GM18526 (cell line): Measurements from ENCODE around the gene ALCAM.

Source experiments
- POLR2A ChIP-seq: IDR thresholded peaks from 3 replicates; pipeline ENCODE4 v1.6.1; 2011; ENCODE audit not compliant: insufficient read length; ENCODE audit errors: extremely low read depth

ALCAM gene

DNA sequence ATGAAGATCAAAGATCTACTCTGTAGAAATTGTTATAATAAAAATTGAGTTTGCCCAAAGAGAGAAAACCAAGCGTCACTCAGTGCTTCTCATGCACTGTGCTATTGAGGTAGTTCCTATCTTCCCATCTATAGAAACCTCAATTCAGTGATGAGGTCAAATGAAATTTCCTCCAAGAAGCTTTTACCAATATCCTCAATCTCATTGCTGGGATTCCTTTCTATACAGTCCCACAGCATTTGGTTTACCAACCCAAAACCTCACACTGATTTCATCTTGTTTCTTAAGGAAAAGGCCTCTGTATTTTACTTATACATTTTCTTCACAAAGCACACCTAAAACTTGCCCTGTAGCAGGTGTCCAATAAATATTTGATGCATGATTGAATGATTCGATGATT is 147.2 kb downstream of the ALCAM start:
- no peak for TF ChIP-seq POLR2A

DNA sequence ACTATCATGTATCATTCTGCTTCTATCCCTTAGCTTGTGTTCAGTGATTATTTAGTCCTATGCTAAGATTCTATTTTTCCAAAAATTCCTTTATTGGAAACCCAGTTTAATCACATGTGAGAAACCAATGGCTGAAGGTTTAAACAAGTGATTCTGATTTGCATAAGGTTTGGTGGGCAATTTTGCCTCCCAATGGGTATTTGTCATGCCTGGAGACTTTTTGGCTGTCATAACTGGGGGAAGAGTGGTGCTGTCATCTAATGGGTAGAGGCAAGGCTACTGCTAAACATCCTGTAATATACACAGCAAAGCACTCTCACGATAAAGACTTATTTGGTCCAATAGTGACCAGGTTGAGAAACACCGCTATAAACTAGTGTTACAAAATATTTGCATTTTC is 148.7 kb downstream of the ALCAM start:
- TF ChIP-seq POLR2A, result no peak

GRCh38 chr3:105516972-105517371 is 150.3 kb downstream of the ALCAM start:
- TF ChIP-seq POLR2A, result no peak

DNA sequence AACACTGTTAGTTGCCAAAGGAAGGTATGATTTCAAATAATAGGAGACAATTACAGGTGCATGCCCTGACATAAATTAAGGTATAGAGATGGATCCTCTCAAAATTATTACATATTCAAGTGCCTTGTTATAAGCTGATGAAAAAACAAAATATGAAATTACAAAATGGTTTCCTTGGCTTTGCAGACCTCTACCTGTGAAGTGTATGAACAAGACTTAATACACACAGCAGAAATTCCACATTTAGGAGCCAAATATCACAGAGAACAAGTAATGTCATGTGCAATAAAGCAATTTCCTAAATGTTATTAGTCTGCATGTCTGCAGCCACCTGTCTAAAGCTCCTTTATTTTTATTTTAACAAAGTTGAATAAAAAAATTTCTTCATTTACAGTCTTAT is 151.5 kb downstream of the ALCAM start:
- no peak for TF ChIP-seq POLR2A

- TF ChIP-seq POLR2A, result no peak
These were observed 152.2 kb downstream of the ALCAM start for GRCh38 chr3:105518806-105519418.

DNA sequence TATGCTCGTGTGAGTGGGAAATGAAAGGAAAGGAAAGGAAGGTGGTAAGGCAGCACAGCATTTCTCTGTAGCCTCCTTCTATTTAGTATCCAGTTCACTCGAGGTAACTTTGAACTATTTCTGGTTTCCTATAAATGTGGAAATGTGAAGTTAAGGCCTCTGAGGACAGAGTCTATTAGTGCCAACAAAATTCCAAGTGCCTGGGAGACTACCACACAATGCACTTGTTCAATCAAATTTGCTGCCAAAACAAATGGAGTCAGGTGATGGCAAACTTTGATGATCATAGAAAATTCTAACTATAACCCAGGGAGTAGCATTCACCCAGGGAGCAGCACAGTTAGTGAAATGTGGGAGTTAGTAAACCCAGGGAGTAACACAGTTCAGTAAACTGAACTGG is 155.1 kb downstream of the ALCAM start:
- TF ChIP-seq POLR2A, result no peak

GRCh38 chr3:105523501-105523900 is 156.8 kb downstream of the ALCAM start:
- no peak for TF ChIP-seq POLR2A

DNA sequence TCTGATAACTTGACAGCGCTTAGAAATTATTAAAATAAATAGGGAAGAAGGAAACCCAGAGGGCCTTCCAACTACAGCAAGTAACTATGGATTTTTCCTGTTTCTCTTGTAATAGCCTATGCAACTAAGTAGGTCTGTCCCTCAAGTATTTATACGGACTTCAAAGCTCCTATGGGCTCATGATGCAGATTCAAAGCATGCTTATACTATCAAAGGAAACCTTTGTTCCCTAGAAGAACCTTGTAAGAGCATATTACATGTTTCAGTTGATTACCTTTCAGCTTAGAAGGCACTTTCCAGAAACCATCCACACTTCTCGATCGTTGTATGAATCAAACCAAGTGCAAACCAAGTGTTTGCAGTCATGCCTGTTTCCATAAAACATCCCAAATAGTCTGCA is 158.8 kb downstream of the ALCAM start:
- no peak for TF ChIP-seq POLR2A

DNA sequence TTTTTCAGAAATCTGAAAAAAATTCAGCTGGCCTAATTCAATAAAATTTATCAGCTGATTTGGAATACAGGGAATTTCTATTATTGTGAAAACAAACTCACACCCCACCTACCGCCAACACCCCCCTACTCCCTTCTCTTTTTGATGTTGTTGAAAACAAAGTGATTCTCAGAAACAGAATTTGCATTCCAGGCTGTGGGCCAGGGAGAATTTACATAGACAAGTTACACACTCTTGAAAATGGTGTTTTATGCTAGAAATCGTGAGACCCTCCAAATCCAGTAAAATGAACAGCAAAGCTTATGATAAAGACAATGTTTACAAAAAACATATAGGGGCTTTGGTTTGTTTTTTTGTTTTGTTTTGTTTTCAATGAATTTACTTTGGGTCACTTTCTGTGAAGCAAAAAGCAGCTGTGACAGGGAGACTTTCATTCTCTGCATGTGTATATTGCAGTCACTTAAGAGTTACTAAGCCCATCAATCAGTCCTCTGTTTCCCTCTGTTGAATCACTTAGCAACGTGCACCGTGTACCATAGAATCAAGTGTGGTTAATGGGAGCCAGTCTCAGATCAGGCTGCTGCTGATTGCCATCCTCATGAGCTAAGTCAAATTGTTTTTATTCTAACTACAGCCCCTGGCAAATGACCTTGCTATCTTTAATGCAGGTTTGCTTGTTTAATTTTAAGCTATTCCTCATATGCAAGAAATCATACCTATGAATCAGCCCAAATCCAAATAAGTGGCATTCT is 159.8 kb downstream of the ALCAM start:
- no peak for TF ChIP-seq POLR2A

- no peak for TF ChIP-seq POLR2A
These were observed 160.8 kb downstream of the ALCAM start for GRCh38 chr3:105527535-105527934.

- TF ChIP-seq POLR2A, result no peak
These were observed 161.2 kb downstream of the ALCAM start for GRCh38 chr3:105527949-105528348.

DNA sequence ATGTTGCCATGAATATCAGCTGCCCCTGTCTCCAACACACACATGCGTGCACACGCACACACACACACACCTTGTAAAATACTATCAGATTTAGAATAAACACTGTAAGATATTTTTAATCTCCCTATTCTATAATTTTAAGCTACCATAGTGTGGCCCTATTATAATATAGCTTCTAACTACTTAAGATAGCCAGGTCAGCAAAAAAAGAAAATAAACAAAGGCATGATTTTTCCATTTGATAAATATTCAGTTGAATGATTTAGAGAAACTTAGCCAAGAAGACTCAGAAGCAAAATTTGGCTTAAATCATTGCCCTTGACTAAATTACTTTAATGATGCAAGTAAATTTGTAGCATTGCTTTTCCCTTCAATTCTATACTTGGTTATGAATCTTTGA is 162.2 kb downstream of the ALCAM start:
- no peak for TF ChIP-seq POLR2A

- TF ChIP-seq POLR2A, result no peak
These were observed 162.7 kb downstream of the ALCAM start for GRCh38 chr3:105529456-105529855.

DNA sequence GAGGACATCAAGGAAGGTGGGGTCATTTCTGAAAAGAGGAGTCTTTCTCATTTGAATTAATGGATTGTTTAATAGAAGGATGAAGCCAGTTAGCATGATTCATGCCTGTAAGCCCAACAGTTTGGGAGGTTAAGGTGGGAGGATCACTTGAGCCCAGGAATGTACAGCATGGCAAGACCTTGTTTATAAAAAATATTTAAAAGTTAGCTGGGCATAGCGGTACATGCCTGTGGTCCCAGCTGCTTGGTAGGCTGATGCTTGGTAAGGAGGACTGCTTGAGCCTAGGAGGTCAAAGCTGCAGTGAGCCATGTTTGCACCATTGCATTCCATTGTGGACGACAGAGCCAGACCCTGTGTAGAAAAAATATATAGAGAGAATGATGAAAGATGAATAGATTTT is 165.5 kb downstream of the ALCAM start:
- no peak for TF ChIP-seq POLR2A

DNA sequence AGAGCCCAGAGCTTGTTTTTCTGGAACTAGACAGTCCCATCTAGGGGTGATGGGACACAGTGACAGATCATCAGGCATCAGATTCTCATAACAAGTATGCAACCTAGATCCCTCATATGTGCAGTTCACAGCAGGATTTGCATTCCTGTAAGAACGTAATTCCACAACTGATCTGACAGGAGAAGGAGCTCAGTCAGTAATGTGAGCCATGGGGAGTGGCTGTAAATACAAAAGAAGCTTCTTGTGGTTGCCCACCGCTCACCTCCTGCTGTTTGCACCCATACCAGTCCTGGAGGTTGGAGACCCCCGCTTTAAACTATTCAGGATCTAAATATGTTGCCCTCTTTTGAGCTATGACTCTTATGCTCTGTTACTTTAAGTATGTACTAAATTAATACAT is 167.3 kb downstream of the ALCAM start:
- TF ChIP-seq POLR2A, result no peak

DNA sequence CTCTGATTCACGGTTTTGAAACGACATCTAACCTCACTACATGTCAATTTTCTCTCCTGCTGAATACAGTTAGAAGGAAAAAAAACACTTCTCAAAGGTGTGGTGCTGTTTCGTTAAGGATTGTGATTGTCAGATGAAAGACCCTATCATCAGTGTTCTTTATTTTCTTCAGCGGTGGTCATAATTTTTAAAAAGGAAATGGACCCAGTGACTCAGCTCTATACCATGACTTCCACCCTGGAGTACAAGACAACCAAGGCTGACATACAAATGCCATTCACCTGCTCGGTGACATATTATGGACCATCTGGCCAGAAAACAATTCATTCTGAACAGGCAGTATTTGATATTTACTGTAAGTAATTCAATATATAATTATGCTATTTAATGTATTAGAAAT is 167.8 kb downstream of the ALCAM start:
- no peak for TF ChIP-seq POLR2A
